ENCODE results near the gene BABAM1. TPM values are rescaled to one million over a fixed set of nuclear protein-coding genes. Genes with fewer than 3 reads are reported as not detected.

The BABAM1 gene
- total RNA-seq, 1 donor from 2014 or later: 79.1 TPM

DNA sequence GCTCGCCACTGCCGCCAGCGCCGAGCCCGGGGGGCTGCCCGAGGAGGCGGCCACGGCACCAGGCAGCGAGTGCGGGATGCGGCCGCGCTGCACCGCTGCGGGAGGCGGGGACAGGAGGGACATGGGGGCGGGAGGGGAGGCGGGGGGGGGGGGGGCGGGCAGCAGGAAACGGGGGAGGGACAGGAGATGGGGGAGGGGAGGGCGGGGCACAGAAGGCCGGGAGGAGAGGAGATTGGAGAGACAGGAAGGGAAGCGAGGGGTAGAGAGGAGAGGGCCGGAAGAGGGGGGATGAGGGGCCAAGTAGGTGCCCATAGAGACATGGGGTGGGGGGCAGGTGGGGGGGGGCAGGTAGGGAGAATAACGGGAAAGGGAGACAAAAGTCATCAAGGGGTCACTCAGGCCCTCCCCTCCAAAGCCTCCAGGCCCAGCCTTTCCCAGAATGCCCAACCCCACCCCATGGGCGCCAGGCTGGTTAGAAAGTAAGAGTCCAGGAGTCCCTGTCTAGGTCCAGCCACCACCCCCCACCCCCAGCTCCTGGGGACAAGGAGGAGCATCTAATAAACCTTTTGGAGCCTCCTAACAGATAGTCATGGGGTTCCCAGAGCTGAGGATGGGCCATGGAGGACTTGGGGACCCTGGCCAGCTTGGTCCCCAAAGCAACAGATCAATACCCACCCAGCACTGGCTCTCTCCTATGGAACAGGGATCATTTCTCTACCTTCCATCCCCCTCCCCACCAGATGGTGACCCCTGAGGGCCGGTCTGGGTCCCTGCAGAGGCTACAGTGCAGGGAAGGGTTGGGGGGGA lies 31.1 kb upstream of the BABAM1 start:
- no peak for DNase-seq (ENCODE audit: low read depth, low spot score)
- Mint-ChIP-seq H3K27me3 (ENCODE audit: low read depth) (no peaks in the 10 kb centered on the region), H3K36me3 (ENCODE audit: low read depth) (no peaks in the 10 kb centered on the region), H3K4me1 (peaks cover 21% of the 10 kb centered on the region), H3K4me3 (peak overlapping the region; percentile 57), H3K9me3 (no peaks in the 10 kb centered on the region), H3K27ac (ENCODE audit: unreplicated experiment) (no peak overlapping the region)
- TF ChIP-seq, protein P1, sequence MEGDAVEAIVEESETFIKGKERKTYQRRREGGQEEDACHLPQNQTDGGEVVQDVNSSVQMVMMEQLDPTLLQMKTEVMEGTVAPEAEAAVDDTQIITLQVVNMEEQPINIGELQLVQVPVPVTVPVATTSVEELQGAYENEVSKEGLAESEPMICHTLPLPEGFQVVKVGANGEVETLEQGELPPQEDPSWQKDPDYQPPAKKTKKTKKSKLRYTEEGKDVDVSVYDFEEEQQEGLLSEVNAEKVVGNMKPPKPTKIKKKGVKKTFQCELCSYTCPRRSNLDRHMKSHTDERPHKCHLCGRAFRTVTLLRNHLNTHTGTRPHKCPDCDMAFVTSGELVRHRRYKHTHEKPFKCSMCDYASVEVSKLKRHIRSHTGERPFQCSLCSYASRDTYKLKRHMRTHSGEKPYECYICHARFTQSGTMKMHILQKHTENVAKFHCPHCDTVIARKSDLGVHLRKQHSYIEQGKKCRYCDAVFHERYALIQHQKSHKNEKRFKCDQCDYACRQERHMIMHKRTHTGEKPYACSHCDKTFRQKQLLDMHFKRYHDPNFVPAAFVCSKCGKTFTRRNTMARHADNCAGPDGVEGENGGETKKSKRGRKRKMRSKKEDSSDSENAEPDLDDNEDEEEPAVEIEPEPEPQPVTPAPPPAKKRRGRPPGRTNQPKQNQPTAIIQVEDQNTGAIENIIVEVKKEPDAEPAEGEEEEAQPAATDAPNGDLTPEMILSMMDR (conservative IDR thresholded peaks at IDR 0.05): no peak

DNA sequence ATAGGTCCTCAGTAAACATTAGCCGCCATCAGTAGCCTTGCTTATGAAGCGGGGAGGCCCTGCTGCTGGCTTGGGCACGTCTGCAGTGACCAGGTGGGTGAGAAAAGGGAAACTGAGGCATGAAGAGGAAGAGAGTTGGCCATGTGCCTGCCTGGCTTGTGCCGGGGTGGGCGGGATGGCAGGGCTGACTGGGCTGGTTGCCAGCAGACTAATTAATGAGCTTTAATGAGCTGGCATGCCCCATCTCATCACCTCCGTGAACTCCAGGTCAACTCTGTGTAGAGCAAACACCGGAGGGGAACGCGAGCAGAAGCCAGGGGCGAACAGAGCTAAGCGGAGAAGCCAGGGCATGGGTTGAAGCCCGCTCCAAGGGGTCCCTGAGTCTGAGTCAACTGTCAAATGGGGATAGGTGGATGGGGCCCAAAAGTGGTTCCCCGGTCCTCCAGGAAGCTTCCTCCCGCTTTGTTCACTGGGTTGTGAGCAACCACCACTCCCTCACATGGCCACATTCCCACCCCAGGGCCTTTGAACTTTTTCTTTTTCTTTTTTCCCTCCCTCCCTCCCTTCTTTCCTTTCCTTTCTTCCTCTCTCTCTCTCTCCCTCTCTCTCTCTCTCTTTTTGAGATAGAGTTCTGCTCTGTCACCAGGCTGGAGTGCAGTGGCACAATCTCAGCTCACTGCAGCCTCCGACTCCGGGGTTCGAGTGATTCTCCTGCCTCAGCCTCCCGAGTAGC lies 30.3 kb upstream of the BABAM1 start:
- DNase-seq (ENCODE audit: low read depth, low spot score): no peak
- Mint-ChIP-seq H3K9me3 (no peaks in the 10 kb centered on the region), H3K27ac (ENCODE audit: unreplicated experiment) (no peak overlapping the region), H3K27me3 (ENCODE audit: low read depth) (no peaks in the 10 kb centered on the region), H3K4me3 (peak overlapping the region; percentile 57), H3K4me1 (peaks cover 22% of the 10 kb centered on the region), H3K36me3 (ENCODE audit: low read depth) (no peaks in the 10 kb centered on the region)
- TF ChIP-seq, protein P1 (conservative IDR thresholded peaks at IDR 0.05): no peak

DNA sequence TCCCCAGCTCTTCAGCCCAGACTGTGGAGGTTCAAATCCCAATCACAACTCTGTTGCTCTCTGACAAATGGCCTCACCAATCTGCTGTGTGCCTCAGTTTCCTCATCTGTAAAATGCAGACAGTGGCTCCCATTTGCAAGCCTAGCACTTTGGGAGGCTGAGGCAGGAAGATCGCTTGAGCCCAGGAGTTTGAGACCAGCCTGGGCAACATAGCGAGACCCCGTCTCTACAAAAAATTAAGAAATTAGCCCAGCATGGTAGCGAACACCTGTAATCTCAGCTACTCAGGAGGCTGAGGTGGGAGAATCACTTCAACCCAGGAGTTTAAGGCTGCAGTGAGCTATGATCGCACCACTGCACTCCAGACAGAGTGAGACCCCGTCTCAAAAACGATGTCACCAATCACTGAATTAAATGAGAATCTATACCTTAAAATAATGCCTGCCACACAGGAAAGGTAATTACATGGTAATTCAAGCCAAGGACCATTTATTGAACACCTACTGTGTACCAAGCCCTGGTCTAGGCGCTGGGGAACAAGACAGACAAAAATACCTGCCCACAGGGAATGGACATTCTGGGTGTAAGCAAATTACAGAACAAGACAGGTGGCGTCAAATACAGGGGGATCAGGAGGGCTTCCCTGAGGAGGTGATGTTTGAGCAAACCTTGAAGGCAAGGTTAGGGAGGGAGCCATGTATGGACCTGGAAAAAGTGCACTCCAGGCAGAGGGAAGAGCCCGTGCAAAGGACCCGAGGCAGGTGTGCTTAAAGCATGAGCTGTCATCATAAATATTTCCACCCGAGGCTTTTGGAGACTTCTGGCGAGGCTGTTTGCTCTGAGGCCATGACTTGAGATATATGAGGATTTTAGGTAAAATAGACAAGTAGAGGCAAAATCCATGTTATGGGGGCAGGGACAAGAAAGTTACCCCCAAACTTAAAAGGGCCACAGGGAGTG lies 29.2 kb upstream of the BABAM1 start:
- peaks cover 3% of the 10 kb centered on the region for H3K36me3 Mint-ChIP-seq (ENCODE audit: low read depth)
- peaks cover 30% of the 10 kb centered on the region for H3K4me1 Mint-ChIP-seq
- H3K27ac Mint-ChIP-seq (ENCODE audit: unreplicated experiment): no peak overlapping the region
- no peak for DNase-seq (ENCODE audit: low read depth, low spot score)
- H3K9me3 Mint-ChIP-seq: no peaks in the 10 kb centered on the region
- H3K4me3 Mint-ChIP-seq: peak overlapping the region; percentile 1
- H3K27me3 Mint-ChIP-seq (ENCODE audit: low read depth): no peaks in the 10 kb centered on the region
- TF ChIP-seq, protein P1 (conservative IDR thresholded peaks at IDR 0.05): no peak

DNA sequence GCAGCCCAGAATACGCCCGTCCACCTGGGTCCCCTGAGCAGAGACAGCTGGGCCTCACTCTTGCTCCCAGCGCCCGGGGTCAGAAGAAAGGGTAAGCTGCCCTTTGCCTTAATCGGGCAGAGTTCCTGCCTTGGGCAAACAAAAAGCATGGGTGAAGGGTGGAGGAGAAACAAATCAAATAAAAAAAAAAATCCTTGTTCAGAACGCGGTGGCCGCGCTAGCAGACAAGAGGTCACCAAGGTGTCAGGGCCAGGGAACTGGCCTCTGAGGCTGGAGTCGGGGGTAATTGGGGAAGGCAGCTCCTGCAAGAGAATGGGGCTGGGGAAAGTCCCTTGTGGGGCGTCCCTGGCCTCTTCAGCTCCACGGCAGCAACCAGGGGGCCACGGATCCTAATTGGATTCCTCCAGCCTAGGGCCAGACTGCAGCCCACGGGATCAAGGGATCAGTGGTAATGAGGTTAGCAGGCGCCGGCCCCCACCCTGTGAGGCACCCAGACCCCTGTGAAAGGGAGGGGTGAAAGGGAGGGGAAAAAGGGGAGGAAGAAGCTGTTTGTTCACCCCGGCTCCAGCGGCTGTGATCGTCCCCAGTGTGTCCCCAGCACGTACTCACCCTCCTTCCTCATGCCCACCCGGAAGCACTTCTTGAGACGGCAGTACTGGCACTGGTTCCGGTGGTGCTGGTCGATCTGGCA lies 27.0 kb upstream of the BABAM1 start:
- Mint-ChIP-seq H3K27me3 (ENCODE audit: low read depth) (peaks cover 3% of the 10 kb centered on the region), H3K36me3 (ENCODE audit: low read depth) (peaks cover 3% of the 10 kb centered on the region), H3K27ac (ENCODE audit: unreplicated experiment) (no peak overlapping the region), H3K9me3 (no peaks in the 10 kb centered on the region), H3K4me3 (peak overlapping the region; percentile 85), H3K4me1 (peaks cover 33% of the 10 kb centered on the region)
- no peak for DNase-seq (ENCODE audit: low read depth, low spot score)
- TF ChIP-seq, protein P1 (conservative IDR thresholded peaks at IDR 0.05): no peak

All from neural crest cell (in vitro differentiated cells).